K562 (cell line): Measurements from ENCODE around the gene ZCCHC4. TPM values are rescaled to one million over a fixed set of nuclear protein-coding genes. Genes with fewer than 3 reads are reported as not detected.

Source experiments
- CCAR2 ChIP-seq: fragments of 200-400 bp; formaldehyde crosslinking; IDR thresholded peaks from 2 replicates; pipeline ENCODE4 v1.6.1; 2017; ENCODE audit warnings: mild to moderate bottlenecking, low read depth, low read length
- CTCF ChIP-seq, 3 experiments: IDR thresholded peaks in 2 of 3; conservative IDR thresholded peaks in 1 of 3; 2 replicates each; pipeline ENCODE4 v1.5.1; 2011 to 2012; ENCODE audit warnings: low read length in 3 of 3, mild to moderate bottlenecking in 3 of 3, control low read depth in 2 of 3, improper control_type of control experiment in 1 of 3, inconsistent platforms in 1 of 3, low read depth in 1 of 3, mixed read lengths in 1 of 3, moderate library complexity in 1 of 3; ENCODE audit not compliant: insufficient read depth in 2 of 3
- DEAF1 ChIP-seq: fragments of 450-650 bp; formaldehyde crosslinking; IDR thresholded peaks from 2 replicates; pipeline ENCODE4 v1.4.0; 2020; ENCODE audit warnings: mild to moderate bottlenecking, moderate library complexity
- DMBX1 ChIP-seq: fragments of 250-450 bp; sonication (Bioruptor Pico); IDR thresholded peaks from 2 replicates; pipeline ENCODE4 v1.8.0; 2022; ENCODE audit warnings: inconsistent platforms, mild to moderate bottlenecking, moderate library complexity, borderline replicate concordance
- FOSL1 ChIP-seq: fragments of 200-800 bp; sonication (Bioruptor generic); conservative IDR thresholded peaks from 2 replicates; pipeline ENCODE4 v1.6.1; 2016; ENCODE audit warnings: missing genetic modification characterization, missing compliant biosample characterization
- HDGF ChIP-seq: fragments of 450-650 bp; IDR thresholded peaks from 2 replicates; pipeline ENCODE4 v1.6.1; 2016
- MBD1 ChIP-seq: fragments of 250-450 bp; sonication (Bioruptor Pico); IDR thresholded peaks from 2 replicates; pipeline ENCODE4 v1.8.0; 2022; ENCODE audit warnings: inconsistent platforms
- MCM2 ChIP-seq: fragments of 450-650 bp; IDR thresholded peaks from 2 replicates; pipeline ENCODE4 v1.6.1; 2017; ENCODE audit warnings: low read depth, mild to moderate bottlenecking
- PML ChIP-seq: IDR thresholded peaks from 2 replicates; pipeline ENCODE4 v1.6.1; 2012; ENCODE audit warnings: low read length, inconsistent platforms
- RFX7 ChIP-seq: fragments of 250-450 bp; sonication (Bioruptor Pico); IDR thresholded peaks from 2 replicates; pipeline ENCODE4 v1.5.1; 2021; ENCODE audit warnings: mild to moderate bottlenecking
- SMAD2 ChIP-seq: fragments of 150-350 bp; IDR thresholded peaks from 2 replicates; pipeline ENCODE4 v1.6.1; 2014; ENCODE audit warnings: low read depth, mild to moderate bottlenecking, low read length
- SNIP1 ChIP-seq: fragments of 450-650 bp; IDR thresholded peaks from 2 replicates; pipeline ENCODE4 v1.7.1; 2017; ENCODE audit warnings: low read depth, mild to moderate bottlenecking
- TCFL5 ChIP-seq: fragments of 250-450 bp; sonication (Bioruptor Pico); conservative IDR thresholded peaks from 2 replicates; pipeline ENCODE4 v1.6.1; 2021; ENCODE audit warnings: mild to moderate bottlenecking, moderate library complexity, matching md5 sums
- ZBTB9 ChIP-seq: fragments of 450-650 bp; formaldehyde crosslinking; IDR thresholded peaks from 2 replicates; pipeline ENCODE4 v1.4.0; 2020; ENCODE audit warnings: mild to moderate bottlenecking, moderate library complexity
- ZHX1 ChIP-seq: fragments of 150-350 bp; conservative IDR thresholded peaks from 2 replicates; pipeline ENCODE4 v1.6.1; 2014; ENCODE audit warnings: low read length
- ZNF512 ChIP-seq: IDR thresholded peaks from 2 replicates; pipeline ENCODE4 v1.6.1; 2016; ENCODE audit warnings: missing genetic modification characterization, missing compliant biosample characterization
- polyA plus RNA-seq, 8 experiments: library from polyadenylated mRNA; depleted of rRNA in 4 of 8; stranded (reverse) in 5 of 8; unstranded in 3 of 8; fragments of >200 nt; fragmentation: Nextera tagmentation in 2 of 8; fragmentation: Illumina TruSeq in 1 of 8; extraction: Ambion mirVana in 2 of 8; extraction: Trizol in 1 of 8; gene quantifications; 2 replicates each; pipeline versions ENCODE4 v1.2.1 to v1.2.3, GENCODE V29; 2011 to 2014; ENCODE audit warnings: inconsistent platforms in 1 of 8, missing spikeins in 1 of 8
- total RNA-seq, 7 experiments: library from RNA; depleted of rRNA in 6 of 7; stranded (reverse); fragments of >200 nt in 6 of 7; fragmentation: Illumina TruSeq in 2 of 7; extraction: Trizol in 2 of 7; gene quantifications; 2 replicates each; pipeline versions ENCODE4 v1.2.1 to v1.2.3, GENCODE V29; 2011 to 2021; ENCODE audit warnings: low replicate concordance in 1 of 7

The ZCCHC4 gene
- total and polyA plus RNA-seq, 9 of the 15 experiments (the other 6 are each of a cell fraction or from before 2014, with no cell fraction given), result 5.3 to 26.1 (median 15.2) TPM

GRCh38 chr4:25312496-25313200 lies at the start of gene ZCCHC4 (continued):
- TF ChIP-seq DMBX1 (CRISPR knock-in tag) (peak; percentile 78; the same call in 1 of the 2 replicates), HDGF (no peak), ZNF512 (tag) (no peak), MBD1 (no peak), CCAR2 (no peak), MCM2 (no peak), RFX7 (CRISPR knock-in tag) (no peak), TCFL5 (CRISPR knock-in tag) (no peak), FOSL1 (tag) (peak; percentile 28; the same call in 1 of the 2 replicates), PML (peak; percentile 74; the same call in 1 of the 2 replicates), DEAF1 (CRISPR knock-in tag) (no peak), ZBTB9 (no peak), ZHX1 (0 out of 2 replicates have a peak, but pooled peaks have one; percentile 37), CTCF (IDR thresholded peaks at IDR 0.05 in 2 of 3, conservative IDR thresholded peaks at IDR 0.05 in 1 of 3; ENCODE audit: insufficient read depth in 2 of 3, low read depth in 1 of 3, low read length in 3 of 3) (peak; percentile 99), SNIP1 (peak; percentile 99), SMAD2 (no peak)
